Measurements from ENCODE around the gene FBXO40.

GRCh38 chr3:121627211-121627610, 34.0 kb downstream of the FBXO40 start:
- TF ChIP-seq POLR2AphosphoS5 (IDR thresholded peaks at IDR 0.05) (no peak), CTCF (IDR thresholded peaks at IDR 0.05) (no peak)
